HepG2 (cell line): ENCODE results near the gene PARP3. TPM values are rescaled to one million over a fixed set of nuclear protein-coding genes. Genes with fewer than 3 reads are reported as not detected.

Experiments
- ATAC-seq: fragments of 200-7000 bp; cut with Tn5 transposase; 3 replicates; pipeline ENCODE4 v1.9.1; 2020; ENCODE audit warnings: mild to moderate bottlenecking, moderate library complexity
- BruUV-seq: library from RNA; stranded (reverse); fragments of 400-500 nt; replicated peaks from 2 replicates; lab custom pipeline; 2021; lab: Mats Ljungman, UMichigan
- CTCF ChIA-PET: fragments of 300-600 bp; formaldehyde crosslinking; extraction: SDS; loops from one replicate; lab custom pipeline; 2021; ENCODE audit warnings: low total read pairs, inconsistent platforms, low intra/inter-chr PET ratio; lab: Yijun Ruan, JAX
- POLR2A ChIA-PET: fragments of 350-600 bp; sonication (Branson Sonifier 250); formaldehyde crosslinking; loops from one replicate; lab custom pipeline; 2020; ENCODE audit warnings: antibody characterized with exemption, inconsistent platforms; lab: Yijun Ruan, JAX
- DNase-seq: peaks from one replicate; pipeline ENCODE4 v3.0.0-alpha.2; 2015; ENCODE audit warnings: low spot score
- FAIRE-seq: peaks from 3 replicates; lab custom pipeline; 2011; peaks lifted over from hg19 to GRCh38; lab: Jason Lieb, UNC
- H2AFZ ChIP-seq: one replicate; pipeline ENCODE4 v1.6.1; 2011; ENCODE audit warnings: low read length, inconsistent platforms
- H3K27ac ChIP-seq: fragments of 300-600 bp; 3 replicates; pipeline ENCODE4 v1.8.0; 2011; ENCODE audit warnings: mixed run types, mild to moderate bottlenecking, mixed read lengths, low read length, inconsistent platforms; ENCODE audit not compliant: insufficient read depth; ENCODE audit errors: extremely low read length
- H3K27me3 ChIP-seq, 2 experiments: fragments of 200-600 bp in 1 of 2; 2 replicates in 1 of 2; 3 replicates in 1 of 2; pipeline versions ENCODE4 v1.6.0 to v1.8.0; 2011; ENCODE audit warnings: low read length in 2 of 2, mild to moderate bottlenecking in 2 of 2, moderate library complexity in 2 of 2, inconsistent platforms in 1 of 2; ENCODE audit not compliant: insufficient read depth in 2 of 2, control insufficient read depth in 1 of 2
- H3K36me3 ChIP-seq, 2 experiments: fragments of 200-600 bp in 1 of 2; replicated peaks in 1 of 2; 2 replicates in 1 of 2; 3 replicates in 1 of 2; pipeline versions ENCODE4 v1.5.1 to v1.8.0; 2011; ENCODE audit warnings: low read length in 2 of 2, inconsistent platforms in 1 of 2; ENCODE audit not compliant: insufficient read depth in 2 of 2, control insufficient read depth in 1 of 2
- H3K4me1 ChIP-seq: 2 replicates; pipeline ENCODE4 v1.5.1; 2012; ENCODE audit warnings: low read length, inconsistent platforms; ENCODE audit not compliant: insufficient read depth
- H3K4me2 ChIP-seq: 2 replicates; pipeline ENCODE4 v1.6.0; 2011; ENCODE audit warnings: low read depth, low read length, inconsistent platforms
- H3K4me3 ChIP-seq, 3 experiments: fragments of 200-600 bp in 1 of 3; sonication (generic), shearing (Covaris generic) in 1 of 3; replicated peaks in 1 of 3; 2 replicates each; pipeline ENCODE4 v1.5.1; 2011 to 2016; ENCODE audit warnings: low read length in 3 of 3, inconsistent platforms in 2 of 3, low read depth in 2 of 3, mild to moderate bottlenecking in 2 of 3, control low read depth in 1 of 3, mixed read lengths in 1 of 3; ENCODE audit not compliant: insufficient read depth in 1 of 3
- H3K79me2 ChIP-seq: one replicate; pipeline ENCODE4 v1.6.1; 2011; ENCODE audit warnings: low read length, inconsistent platforms; ENCODE audit not compliant: insufficient read depth
- H3K9ac ChIP-seq: 2 replicates; pipeline ENCODE4 v1.6.0; 2011; ENCODE audit warnings: mild to moderate bottlenecking, low read depth, low read length, inconsistent platforms; ENCODE audit not compliant: insufficient read depth
- H3K9me3 ChIP-seq: 2 replicates; pipeline ENCODE4 v1.5.1; 2012; ENCODE audit warnings: mild to moderate bottlenecking, low read length
- H4K20me1 ChIP-seq: 2 replicates; pipeline ENCODE4 v1.6.0; 2011; ENCODE audit warnings: inconsistent platforms, mild to moderate bottlenecking, low read length, moderate library complexity; ENCODE audit not compliant: insufficient read depth
- CHCHD3 ChIP-seq: sonication (generic); formaldehyde crosslinking; IDR thresholded peaks from 2 replicates; pipeline ENCODE4 v1.8.0; 2022; ENCODE audit warnings: mild to moderate bottlenecking, missing genetic modification reagents, moderate library complexity
- KDM5A ChIP-seq: fragments of 200-600 bp; sonication (generic); IDR thresholded peaks from 2 replicates; pipeline ENCODE4 v1.7.0; 2018; ENCODE audit warnings: antibody characterized with exemption, mild to moderate bottlenecking, low read length, borderline replicate concordance
- MEIS2 ChIP-seq: sonication (generic); formaldehyde crosslinking; IDR thresholded peaks from 2 replicates; pipeline ENCODE4 v1.9.0; 2021; ENCODE audit warnings: mild to moderate bottlenecking, missing genetic modification reagents
- ZNF232 ChIP-seq: sonication (generic); formaldehyde crosslinking; IDR thresholded peaks from 2 replicates; pipeline ENCODE4 v1.4.0; 2020; ENCODE audit warnings: missing genetic modification reagents, borderline replicate concordance
- ZSCAN21 ChIP-seq: sonication (generic); formaldehyde crosslinking; IDR thresholded peaks from 2 replicates; pipeline ENCODE4 v1.8.0; 2022; ENCODE audit warnings: mild to moderate bottlenecking, missing genetic modification reagents, moderate library complexity, borderline replicate concordance
- WGBS: methylation state at CpG from one replicate; pipeline ENCODE4 v1.1.6; 2017; ENCODE audit warnings: low lambda C conversion rate; 5-methylcytosine and 5-hydroxymethylcytosine counted together
- in situ Hi-C: cut with HindIII; loops from 2 replicates; pipeline ENCODE4 v1.10.0; 2017; ENCODE audit warnings: low pct_unique_long_range_greater_than_20kb; ENCODE audit not compliant: extremely low pct_ligation_motif_present
- intact Hi-C: fragments of 100-400 bp; cut with micrococcal nuclease; formaldehyde crosslinking; loops from one replicate; pipeline ENCODE4 v1.10.0; 2022; ENCODE audit not compliant: unreplicated experiment
- polyA plus RNA-seq, 8 experiments: library from polyadenylated mRNA; depleted of rRNA in 3 of 8; stranded (reverse) in 7 of 8; unstranded in 1 of 8; fragments of >200 nt; fragmentation: Illumina TruSeq in 4 of 8; extraction: Trizol in 4 of 8; gene quantifications; 2 replicates each; pipeline versions ENCODE4 v1.2.1 to v1.2.3, GENCODE V29; 2011 to 2016; ENCODE audit warnings: low read depth in 4 of 8, missing spikeins in 1 of 8, mixed read lengths in 1 of 8; ENCODE audit not compliant: insufficient read depth in 1 of 8
- total RNA-seq, 5 experiments: library from RNA; depleted of rRNA; stranded (reverse); fragments of >200 nt; fragmentation: Illumina TruSeq; extraction: Trizol; gene quantifications; 2 replicates each; pipeline ENCODE4 v1.2.3, GENCODE V29; 2016; ENCODE audit warnings: low read depth in 1 of 5

Gene PARP3
- total and polyA plus RNA-seq, 2 of the 13 experiments (the other 11 are each of a cell fraction or from before 2014, with no cell fraction given), result 11.2 to 21.5 TPM

DNA sequence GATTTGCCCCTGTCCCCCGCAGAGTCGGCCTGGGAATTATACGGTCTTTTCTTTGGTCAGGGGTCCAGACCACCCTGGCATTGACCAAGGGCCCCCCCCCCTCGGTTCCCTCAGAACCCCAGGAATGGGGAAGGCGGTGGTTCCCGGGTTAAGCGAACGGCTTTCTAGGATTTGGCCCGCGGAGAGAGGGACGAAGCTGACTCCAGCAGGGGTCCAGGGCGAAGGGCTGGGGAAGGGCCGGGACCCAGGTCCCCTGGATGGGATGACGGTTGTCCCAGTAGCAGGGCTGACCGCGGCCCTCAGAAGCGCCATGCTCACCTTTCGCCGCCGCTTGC lies 733 bp upstream of the PARP3 start:
- no peak overlapping the region for H2AFZ ChIP-seq
- peaks cover 8 to 24% of the 10 kb centered on the region in 2 experiments; a peak in 3 of 5 replicates for H3K36me3 ChIP-seq
- H3K79me2 ChIP-seq, result peaks cover 28% of the 10 kb centered on the region
- H3K4me1 ChIP-seq, result peaks cover 33% of the 10 kb centered on the region
- no peaks in the 10 kb centered on the region; the same call in 1 of the 2 replicates for H4K20me1 ChIP-seq
- ChIA-PET POLR2A (interaction anchor here (0.7 to 4.5 kb wide), 13 partner anchors 9 to 297 kb away, joined by 3 to 173 read pairs (median 13); partner anchors contain the start of genes ABHD14A, ABHD14B, ACY1 and DUSP7), CTCF (interaction anchor here (1.2 to 2.1 kb wide), 4 partner anchors 33 to 60 kb away, joined by 3 to 34 read pairs (median 14); partner anchors contain the start of genes ABHD14A, ABHD14B, ACY1 and RPL29)
- in situ Hi-C loops (no loop called here), intact Hi-C loops (no loop called here)
- H3K4me3 ChIP-seq, result peak overlapping the region; percentile 75 to 84 (median 80)
- peak overlapping the region; percentile 41 for H3K27ac ChIP-seq
- FAIRE-seq (no peak), ATAC-seq (no peak), DNase-seq (no peak)
- no CpG with 5 or more reads among the region's 20 CpGs for WGBS
- H3K4me2 ChIP-seq, result peak overlapping the region; percentile 95
- H3K27me3 ChIP-seq, result no peaks in the 10 kb centered on the region; a peak in 1 of 5 replicates
- peak overlapping the region; percentile 82 for H3K9ac ChIP-seq
- BruUV-seq, result no TSS peak
- no peaks in the 10 kb centered on the region for H3K9me3 ChIP-seq
- TF ChIP-seq ZNF232 (CRISPR knock-in tag), result no peak
- TF ChIP-seq ZSCAN21 (CRISPR knock-in tag), result peak; percentile 11; the same call in 1 of the 2 replicates
- 0 out of 2 replicates have a peak, but pooled peaks have one; percentile 25 for TF ChIP-seq MEIS2 (CRISPR knock-in tag)
- no peak for TF ChIP-seq CHCHD3 (CRISPR knock-in tag)
- 0 out of 2 replicates have a peak, but pooled peaks have one; percentile 20 for TF ChIP-seq KDM5A
